ENCODE measurements around the gene NR6A1.

NR6A1 gene

GRCh38 chr9:124795881-124796431 is 24.8 kb upstream of the NR6A1 start:
- no peak for DNase-seq

GRCh38 chr9:124794902-124795491 is 23.9 kb upstream of the NR6A1 start:
- no peak for DNase-seq

GRCh38 chr9:124793015-124793541 is 22.0 kb upstream of the NR6A1 start:
- no peak for DNase-seq

GRCh38 chr9:124792257-124793014 is 21.3 kb upstream of the NR6A1 start:
- no peak for DNase-seq

GRCh38 chr9:124790801-124791505 is 19.8 kb upstream of the NR6A1 start:
- no peak for DNase-seq

GRCh38 chr9:124790301-124790700 is 19.2 kb upstream of the NR6A1 start:
- DNase-seq: no peak

GRCh38 chr9:124789531-124789930 is 18.4 kb upstream of the NR6A1 start:
- DNase-seq: no peak

GRCh38 chr9:124788542-124789217 is 17.6 kb upstream of the NR6A1 start:
- DNase-seq: no peak

- DNase-seq: no peak
Observed at GRCh38 chr9:124786881-124787573, 15.9 kb upstream of the NR6A1 start.

- DNase-seq: no peak
Observed at GRCh38 chr9:124784509-124784908, 13.4 kb upstream of the NR6A1 start.

- no peak for DNase-seq
Observed at GRCh38 chr9:124783830-124784229, 12.7 kb upstream of the NR6A1 start.

- DNase-seq: no peak
Observed at GRCh38 chr9:124782661-124783574, 11.8 kb upstream of the NR6A1 start.

GRCh38 chr9:124781967-124782660 is 11.0 kb upstream of the NR6A1 start:
- DNase-seq: no peak

- DNase-seq: no peak
Observed at GRCh38 chr9:124780757-124781151, 9.6 kb upstream of the NR6A1 start.

GRCh38 chr9:124780060-124780756 is 9.1 kb upstream of the NR6A1 start:
- DNase-seq: no peak

GRCh38 chr9:124779368-124780059 is 8.4 kb upstream of the NR6A1 start:
- no peak for DNase-seq

- no peak for DNase-seq
Observed at GRCh38 chr9:124778575-124779367, 7.7 kb upstream of the NR6A1 start.

- DNase-seq: no peak
Observed at GRCh38 chr9:124776954-124777648, 6.0 kb upstream of the NR6A1 start, which contains the start of gene OLFML2A. TSS of gene OLFML2A (plus strand) at chr9:124777133. CDS start at chr9:124777271, 138 bp downstream.
